HCT116 (cell line): ENCODE measurements around the gene PKHD1. TPM values are rescaled to one million over a fixed set of nuclear protein-coding genes. Genes with fewer than 3 reads are reported as not detected.

Experiments
- ATAC-seq: fragments of 200-7000 bp; cut with Tn5 transposase; 2 replicates; pipeline ENCODE4 v1.9.1; 2020; ENCODE audit warnings: mild to moderate bottlenecking, moderate library complexity
- BruUV-seq: library from RNA; stranded (reverse); fragments of 400-500 nt; replicated peaks from 2 replicates; lab custom pipeline; 2021; lab: Mats Ljungman, UMichigan
- CTCF ChIA-PET: fragments of 300-600 bp; sonication (Branson Sonifier 250); formaldehyde crosslinking; loops from one replicate; lab custom pipeline; 2021; ENCODE audit warnings: antibody characterized with exemption; lab: Charles Lee
- POLR2A ChIA-PET: fragments of 300-600, 350-600 bp; sonication (Branson Sonifier 250); formaldehyde crosslinking; loops from one replicate; lab custom pipeline; 2021; ENCODE audit warnings: antibody characterized with exemption; lab: Charles Lee
- RAD21 ChIA-PET, 2 experiments: fragments of 300-600 bp; sonication (Branson Sonifier 250); formaldehyde crosslinking; loops; one replicate each; lab custom pipeline; 2023; ENCODE audit warnings: low total read pairs in 2 of 2; ENCODE audit not compliant: uncharacterized antibody in 2 of 2, unreplicated experiment in 2 of 2, low non-redundant PET in 1 of 2; lab: Charles Lee
- DNase-seq: peaks from one replicate; pipeline ENCODE4 v3.0.0-alpha.2; 2010; ENCODE audit warnings: low read depth, low spot score
- H2AFZ ChIP-seq: fragments of 200-600 bp; shearing (Covaris generic), sonication (generic); 2 replicates; pipeline ENCODE4 v1.6.1; 2017; ENCODE audit warnings: low read depth, mixed run types, mixed read lengths, antibody characterized with exemption, low read length; ENCODE audit not compliant: poor library complexity, severe bottlenecking
- H3K27ac ChIP-seq: 2 replicates; pipeline ENCODE4 v1.5.1; 2012; ENCODE audit warnings: low read depth, low read length
- H3K27me3 ChIP-seq: fragments of 200-600 bp; sonication (generic); 2 replicates; pipeline ENCODE4 v1.6.1; 2016; ENCODE audit warnings: mixed run types, low read length, mixed read lengths; ENCODE audit not compliant: insufficient read depth
- H3K36me3 ChIP-seq, 2 experiments: fragments of 200-500 bp in 1 of 2; fragments of 200-600 bp in 1 of 2; sonication (Bioruptor generic) in 1 of 2; sonication (generic) in 1 of 2; 2 replicates each; pipeline versions ENCODE4 v1.5.1 to v1.6.1; 2014 to 2016; ENCODE audit warnings: low read length in 2 of 2, inconsistent platforms in 1 of 2, mixed read lengths in 1 of 2, mixed run types in 1 of 2; ENCODE audit not compliant: insufficient read depth in 2 of 2, control insufficient read depth in 1 of 2
- H3K4me1 ChIP-seq, 2 experiments: fragments of 200-600 bp in 1 of 2; sonication (generic) in 1 of 2; 2 replicates each; pipeline versions ENCODE4 v1.5.1 to v1.6.1; 2012 to 2017; ENCODE audit warnings: low read length in 2 of 2, inconsistent platforms in 1 of 2, mild to moderate bottlenecking in 1 of 2, mixed read lengths in 1 of 2, mixed run types in 1 of 2, moderate library complexity in 1 of 2; ENCODE audit not compliant: insufficient read depth in 2 of 2, control insufficient read depth in 1 of 2
- H3K4me2 ChIP-seq: fragments of 200-600 bp; sonication (generic); 2 replicates; pipeline ENCODE4 v1.6.1; 2017; ENCODE audit warnings: mixed run types, low read length, mixed read lengths
- H3K4me3 ChIP-seq, 2 experiments: fragments of 200-600 bp in 1 of 2; sonication (generic) in 1 of 2; replicated peaks in 1 of 2; 2 replicates each; pipeline ENCODE4 v1.5.1; 2011 to 2016; ENCODE audit warnings: low read length in 2 of 2, control low read depth in 1 of 2, low read depth in 1 of 2, mild to moderate bottlenecking in 1 of 2, mixed read lengths in 1 of 2, mixed run types in 1 of 2
- H3K79me2 ChIP-seq: fragments of 200-600 bp; sonication (generic); 2 replicates; pipeline ENCODE4 v1.6.1; 2017; ENCODE audit warnings: mild to moderate bottlenecking, mixed run types, low read length, moderate library complexity, mixed read lengths; ENCODE audit not compliant: insufficient read depth
- H3K9ac ChIP-seq: fragments of 200-600 bp; sonication (generic); 2 replicates; pipeline ENCODE4 v1.6.1; 2016; ENCODE audit warnings: low read length, mixed read lengths
- H3K9me2 ChIP-seq: fragments of 200-600 bp; sonication (generic), shearing (Covaris generic); 2 replicates; pipeline ENCODE4 v1.6.1; 2017; ENCODE audit warnings: mixed run types, mild to moderate bottlenecking, moderate library complexity; ENCODE audit not compliant: insufficient read depth
- H3K9me3 ChIP-seq, 2 experiments: fragments of 200-500 bp in 1 of 2; fragments of 200-600 bp in 1 of 2; sonication (Bioruptor generic) in 1 of 2; sonication (generic) in 1 of 2; 2 replicates each; pipeline ENCODE4 v1.6.1; 2014 to 2017; ENCODE audit warnings: low read length in 2 of 2, mixed read lengths in 2 of 2, inconsistent platforms in 1 of 2, low read depth in 1 of 2, mild to moderate bottlenecking in 1 of 2, mixed run types in 1 of 2, moderate library complexity in 1 of 2; ENCODE audit not compliant: control insufficient read depth in 1 of 2, insufficient read depth in 1 of 2
- H4K20me1 ChIP-seq: fragments of 200-600 bp; sonication (generic), shearing (Covaris generic); 2 replicates; pipeline ENCODE4 v1.6.1; 2017; ENCODE audit warnings: mixed run types, mild to moderate bottlenecking, moderate library complexity; ENCODE audit not compliant: insufficient read depth
- ATF3 ChIP-seq: IDR thresholded peaks from 2 replicates; pipeline ENCODE4 v1.6.1; 2012
- CBX3 ChIP-seq: IDR thresholded peaks from 2 replicates; pipeline ENCODE4 v1.6.1; 2012; ENCODE audit warnings: low read depth
- CTCF ChIP-seq, 3 experiments: fragments of 200-600 bp in 1 of 3; sonication (generic) in 1 of 3; IDR thresholded peaks in 2 of 3; conservative IDR thresholded peaks in 1 of 3; 2 replicates each; pipeline ENCODE4 v1.5.1; 2012 to 2017; ENCODE audit warnings: low read depth in 2 of 3, low read length in 2 of 3, antibody characterized with exemption in 1 of 3, borderline replicate concordance in 1 of 3, control low read depth in 1 of 3, mild to moderate bottlenecking in 1 of 3, mixed read lengths in 1 of 3, mixed run types in 1 of 3, moderate library complexity in 1 of 3; ENCODE audit not compliant: insufficient read depth in 1 of 3
- EGR1 ChIP-seq: IDR thresholded peaks from 2 replicates; pipeline ENCODE4 v1.6.1; 2012; ENCODE audit warnings: low read depth
- ELF1 ChIP-seq: IDR thresholded peaks from 2 replicates; pipeline ENCODE4 v1.6.1; 2012; ENCODE audit warnings: low read depth, borderline replicate concordance
- EZH2phosphoT487 ChIP-seq: fragments of 200-600 bp; IDR thresholded peaks from 2 replicates; pipeline ENCODE4 v1.6.1; 2018; ENCODE audit warnings: antibody characterized with exemption, borderline replicate concordance
- FOSL1 ChIP-seq: IDR thresholded peaks from 2 replicates; pipeline ENCODE4 v1.6.1; 2012; ENCODE audit warnings: low read depth
- RAD21 ChIP-seq: IDR thresholded peaks from 2 replicates; pipeline ENCODE4 v1.6.1; 2012; ENCODE audit warnings: low read depth, mild to moderate bottlenecking
- SIN3A ChIP-seq: IDR thresholded peaks from 2 replicates; pipeline ENCODE4 v1.6.1; 2012; ENCODE audit warnings: low read depth
- SP1 ChIP-seq: IDR thresholded peaks from 2 replicates; pipeline ENCODE4 v1.6.1; 2012; ENCODE audit warnings: low read depth
- ZFX ChIP-seq: fragments of 450-650 bp; IDR thresholded peaks from 2 replicates; pipeline ENCODE4 v1.6.1; 2017
- ZNF274 ChIP-seq: fragments of 200-500 bp; sonication (Bioruptor generic); IDR thresholded peaks from 2 replicates; pipeline ENCODE4 v1.6.1; 2014; ENCODE audit warnings: mild to moderate bottlenecking, low read depth, low read length, inconsistent platforms
- intact Hi-C: fragments of 100-400 bp; cut with micrococcal nuclease; formaldehyde crosslinking; loops from 2 replicates; pipeline ENCODE4 v1.10.0; 2022
- total RNA-seq: library from RNA; stranded (reverse); gene quantifications from one replicate; pipeline ENCODE4 v1.2.1, GENCODE V29; 2021; ENCODE audit not compliant: unreplicated experiment
- TF ChIP-seq, protein P1 (sequence below): IDR thresholded peaks from 2 replicates; pipeline ENCODE4 v1.6.1; 2012
- TF ChIP-seq, protein P2 (sequence below): IDR thresholded peaks from 2 replicates; pipeline ENCODE4 v1.6.1; 2011; ENCODE audit warnings: mild to moderate bottlenecking, low read length, moderate library complexity; ENCODE audit not compliant: insufficient replicate concordance; ENCODE audit errors: extremely low read depth

The PKHD1 gene
- total RNA-seq, 1 experiment from 2014 or later = not detected

DNA sequence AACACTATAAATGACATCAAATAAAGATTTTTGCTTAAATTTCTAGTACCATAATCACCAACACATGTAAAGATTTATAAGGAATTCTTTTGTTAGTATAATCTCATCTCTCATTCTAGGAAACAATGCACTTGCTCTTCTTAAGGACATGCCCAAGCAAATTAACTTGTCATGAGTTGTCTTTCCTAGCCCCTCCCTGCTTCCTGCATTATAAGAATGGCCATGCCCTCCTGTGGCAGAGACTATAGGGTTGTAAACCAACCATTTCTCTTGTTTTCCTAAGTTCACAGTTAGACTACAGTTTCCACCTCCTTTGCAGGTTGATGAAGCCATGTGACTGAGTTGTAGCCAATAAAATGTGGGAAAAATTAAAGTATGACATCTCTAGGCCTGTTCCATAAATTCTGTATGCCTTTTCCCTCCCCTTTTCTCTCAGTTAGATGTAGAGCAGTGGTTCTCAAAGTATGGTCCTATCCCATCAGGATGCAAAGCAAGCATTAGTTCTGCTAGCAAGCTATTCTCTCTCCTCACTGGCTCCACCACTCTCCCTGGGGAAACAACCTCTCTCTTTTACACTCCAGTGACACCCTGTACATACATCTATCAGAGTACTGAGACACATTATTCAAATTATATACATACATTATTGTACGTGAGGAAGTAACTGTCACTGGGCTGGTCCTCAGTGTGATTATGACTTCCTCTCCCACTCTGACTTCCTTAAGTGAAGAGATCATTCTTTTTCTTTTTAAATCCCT, 295.0 kb downstream of the PKHD1 start:
- TF ChIP-seq RAD21 (no peak), ZFX (no peak), SIN3A (no peak)
- TF ChIP-seq, protein P1, sequence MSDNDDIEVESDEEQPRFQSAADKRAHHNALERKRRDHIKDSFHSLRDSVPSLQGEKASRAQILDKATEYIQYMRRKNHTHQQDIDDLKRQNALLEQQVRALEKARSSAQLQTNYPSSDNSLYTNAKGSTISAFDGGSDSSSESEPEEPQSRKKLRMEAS = no peak
- ChIA-PET CTCF (no interaction called here), RAD21 (no interaction called here), POLR2A (no interaction called here)
- Histone ChIP-seq H3K9me2 (no peaks in the 10 kb centered on the region), H3K9me3 (no peaks in the 10 kb centered on the region; a peak in 1 of 4 replicates), H4K20me1 (no peaks in the 10 kb centered on the region), H3K4me1 (no peaks in the 10 kb centered on the region), H3K4me2 (no peak overlapping the region), H3K4me3 (no peak overlapping the region), H3K27ac (no peak overlapping the region), H3K27me3 (no peaks in the 10 kb centered on the region), H3K9ac (no peak overlapping the region), H3K36me3 (no peaks in the 10 kb centered on the region), H3K79me2 (no peaks in the 10 kb centered on the region), H2AFZ (no peak overlapping the region)
- intact Hi-C loops = no loop called here
- ATAC-seq (no peak), DNase-seq (no peak)
- no TSS peak for BruUV-seq

DNA sequence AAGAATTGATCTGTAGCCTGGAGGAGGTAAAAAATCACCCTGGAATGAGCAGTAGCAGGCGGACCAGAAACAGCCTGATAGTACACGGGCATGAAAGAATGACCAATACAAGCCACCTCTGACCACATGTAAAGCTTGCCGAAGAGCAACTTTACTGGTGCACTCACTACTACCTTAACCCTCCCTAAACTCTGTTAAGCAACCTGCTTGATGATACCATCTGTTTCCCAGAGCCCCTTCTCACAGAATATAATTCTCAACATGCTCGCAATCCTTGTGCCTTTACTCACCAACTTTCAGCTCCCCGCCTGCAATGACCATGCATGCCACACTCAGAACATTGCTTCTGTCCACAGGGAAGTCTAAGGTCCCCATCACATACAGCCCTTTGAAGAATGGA, 296.5 kb downstream of the PKHD1 start:
- CTCF ChIA-PET = no interaction called here
- TF ChIP-seq FOSL1 = no peak
- no peak for TF ChIP-seq EZH2phosphoT487
- no peak for TF ChIP-seq EGR1
- no peak for TF ChIP-seq CBX3
- TF ChIP-seq CTCF (IDR thresholded peaks at IDR 0.05 in 2 of 3, conservative IDR thresholded peaks at IDR 0.05 in 1 of 3; ENCODE audit: borderline replicate concordance in 1 of 3, insufficient read depth in 1 of 3, low read depth in 2 of 3, low read length in 2 of 3) = no peak
- no peak for TF ChIP-seq RAD21
- no peak for TF ChIP-seq ZNF274
- no peak for TF ChIP-seq ZFX
- no peak for TF ChIP-seq SP1
- no peak for TF ChIP-seq ELF1
- TF ChIP-seq ATF3 = no peak
- TF ChIP-seq, protein P2, sequence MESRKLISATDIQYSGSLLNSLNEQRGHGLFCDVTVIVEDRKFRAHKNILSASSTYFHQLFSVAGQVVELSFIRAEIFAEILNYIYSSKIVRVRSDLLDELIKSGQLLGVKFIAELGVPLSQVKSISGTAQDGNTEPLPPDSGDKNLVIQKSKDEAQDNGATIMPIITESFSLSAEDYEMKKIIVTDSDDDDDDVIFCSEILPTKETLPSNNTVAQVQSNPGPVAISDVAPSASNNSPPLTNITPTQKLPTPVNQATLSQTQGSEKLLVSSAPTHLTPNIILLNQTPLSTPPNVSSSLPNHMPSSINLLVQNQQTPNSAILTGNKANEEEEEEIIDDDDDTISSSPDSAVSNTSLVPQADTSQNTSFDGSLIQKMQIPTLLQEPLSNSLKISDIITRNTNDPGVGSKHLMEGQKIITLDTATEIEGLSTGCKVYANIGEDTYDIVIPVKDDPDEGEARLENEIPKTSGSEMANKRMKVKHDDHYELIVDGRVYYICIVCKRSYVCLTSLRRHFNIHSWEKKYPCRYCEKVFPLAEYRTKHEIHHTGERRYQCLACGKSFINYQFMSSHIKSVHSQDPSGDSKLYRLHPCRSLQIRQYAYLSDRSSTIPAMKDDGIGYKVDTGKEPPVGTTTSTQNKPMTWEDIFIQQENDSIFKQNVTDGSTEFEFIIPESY = no peak
- intact Hi-C loops = no loop called here
- RAD21 ChIA-PET = no interaction called here
- Histone ChIP-seq H3K4me2 (no peak overlapping the region), H2AFZ (no peak overlapping the region), H3K36me3 (no peaks in the 10 kb centered on the region), H3K79me2 (no peaks in the 10 kb centered on the region), H3K9ac (no peak overlapping the region), H3K27ac (no peak overlapping the region), H3K27me3 (no peaks in the 10 kb centered on the region), H3K9me3 (no peaks in the 10 kb centered on the region; a peak in 1 of 4 replicates), H3K9me2 (no peaks in the 10 kb centered on the region), H4K20me1 (no peaks in the 10 kb centered on the region), H3K4me1 (no peaks in the 10 kb centered on the region), H3K4me3 (no peak overlapping the region)
- ATAC-seq = no peak
- DNase-seq = no peak
- BruUV-seq = no TSS peak
- POLR2A ChIA-PET = no interaction called here
